GM19463 (cell line): ENCODE measurements around the gene RRP9.
A peak's percentile ranks its signal among the peaks of the same experiment; 100 is the strongest.

Source experiments
- ATAC-seq: cut with Tn5 transposase; IDR thresholded peaks from one replicate; pipeline ENCODE4 v1.9.1; 2021; ENCODE audit warnings: mild to moderate bottlenecking, moderate library complexity; ENCODE audit not compliant: unreplicated experiment

Gene RRP9

DNA sequence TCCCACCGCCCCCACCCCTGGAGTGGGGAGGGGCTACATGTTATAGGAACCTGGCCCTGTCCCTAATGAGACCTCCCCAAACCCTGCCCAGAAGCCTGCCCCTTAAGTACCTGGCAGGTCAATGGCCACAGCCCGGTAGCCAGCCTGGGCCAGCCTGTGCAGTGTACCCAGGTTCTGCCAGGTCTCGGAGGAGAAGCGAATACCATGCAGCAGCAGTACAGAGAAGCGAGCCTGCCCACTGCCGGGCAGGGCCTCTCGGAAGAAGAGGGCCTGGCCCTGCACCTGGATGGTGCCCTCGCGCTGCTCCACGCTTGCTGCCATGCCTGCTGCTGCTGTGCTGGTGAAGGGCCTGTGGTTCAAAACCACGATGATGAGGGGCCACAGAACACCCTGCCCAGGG, 29.6 kb upstream of the RRP9 start:
- no peak for ATAC-seq

- ATAC-seq: no peak
Measured at GRCh38 chr3:51970606-51971300, 29.0 kb upstream of the RRP9 start.

GRCh38 chr3:51969841-51970240, 28.1 kb upstream of the RRP9 start:
- no peak for ATAC-seq

DNA sequence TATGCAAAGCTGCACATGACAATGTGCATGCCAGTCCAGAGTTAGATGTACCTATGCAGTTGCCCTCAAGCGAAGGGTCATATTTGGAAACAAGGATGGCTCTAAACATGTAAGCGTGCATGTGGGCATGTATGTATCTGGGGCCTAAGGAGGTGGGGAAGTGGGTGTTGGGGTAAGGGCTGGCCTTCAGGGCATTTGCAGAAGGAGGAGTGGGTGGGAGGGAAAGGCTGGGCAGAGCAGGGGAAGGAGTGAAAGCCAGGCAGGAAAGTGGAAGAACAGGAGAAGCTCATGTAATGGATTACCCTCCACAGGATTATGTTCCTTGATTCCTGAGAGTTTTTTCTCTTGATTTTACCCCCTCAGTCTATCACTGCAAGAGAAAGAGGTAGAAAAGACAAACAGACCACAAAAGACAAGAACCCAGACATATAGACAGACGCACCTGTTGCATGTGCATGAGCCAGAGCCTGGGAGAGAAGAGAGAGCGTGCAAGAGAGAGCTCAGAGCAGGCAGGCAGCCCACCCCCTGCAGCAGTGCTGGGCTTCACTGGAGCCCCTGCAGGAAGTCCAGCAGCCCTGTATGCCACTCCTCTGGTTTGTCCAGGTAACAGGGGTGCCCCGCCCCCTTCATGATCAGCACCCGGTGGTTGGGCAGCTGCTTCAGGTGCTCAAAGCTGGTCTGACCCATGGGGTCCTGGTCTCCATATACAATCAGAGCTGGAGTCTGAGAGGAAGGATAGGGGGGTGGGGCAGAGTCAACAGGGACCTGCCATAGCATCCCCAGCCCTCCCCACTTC, 27.4 kb upstream of the RRP9 start:
- ATAC-seq: no peak

DNA sequence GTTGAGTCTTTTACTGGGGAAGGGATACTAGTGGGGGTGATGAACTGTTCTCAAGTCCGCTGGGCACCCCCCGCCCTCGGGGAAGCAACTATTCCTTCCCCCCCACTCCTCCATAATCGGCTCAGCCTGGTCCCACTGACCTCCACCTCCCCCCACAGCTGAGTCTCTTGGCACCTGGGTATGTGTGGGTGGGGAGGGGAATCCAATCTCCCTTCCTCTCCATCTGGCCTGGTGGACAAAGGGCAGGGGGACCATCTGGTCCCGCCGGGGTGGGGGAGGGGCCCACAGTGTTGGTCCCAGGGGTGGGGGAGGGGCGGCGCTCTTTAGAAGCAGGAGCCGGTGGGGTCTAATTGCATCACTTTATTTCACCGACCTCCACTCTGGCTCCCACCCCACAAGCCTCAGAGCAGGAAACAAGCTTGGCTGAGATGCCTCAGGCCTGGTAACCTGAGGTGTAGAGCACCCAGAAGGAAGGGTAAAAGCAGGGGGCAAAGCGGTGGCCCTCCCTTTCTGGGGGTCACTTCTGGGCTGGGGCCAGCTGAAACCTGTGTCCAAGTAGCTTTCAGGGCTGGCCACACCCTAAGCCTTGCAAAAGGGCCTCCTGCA, 26.6 kb upstream of the RRP9 start:
- ATAC-seq: no peak

- peak; percentile 56 for ATAC-seq
Measured at GRCh38 chr3:51967384-51968169, 25.9 kb upstream of the RRP9 start, which contains the start of gene PCBP4. Gene PCBP4 (minus strand): TSS chr3:51967454. CDS start chr3:51961240, 6,214 bp downstream.

DNA sequence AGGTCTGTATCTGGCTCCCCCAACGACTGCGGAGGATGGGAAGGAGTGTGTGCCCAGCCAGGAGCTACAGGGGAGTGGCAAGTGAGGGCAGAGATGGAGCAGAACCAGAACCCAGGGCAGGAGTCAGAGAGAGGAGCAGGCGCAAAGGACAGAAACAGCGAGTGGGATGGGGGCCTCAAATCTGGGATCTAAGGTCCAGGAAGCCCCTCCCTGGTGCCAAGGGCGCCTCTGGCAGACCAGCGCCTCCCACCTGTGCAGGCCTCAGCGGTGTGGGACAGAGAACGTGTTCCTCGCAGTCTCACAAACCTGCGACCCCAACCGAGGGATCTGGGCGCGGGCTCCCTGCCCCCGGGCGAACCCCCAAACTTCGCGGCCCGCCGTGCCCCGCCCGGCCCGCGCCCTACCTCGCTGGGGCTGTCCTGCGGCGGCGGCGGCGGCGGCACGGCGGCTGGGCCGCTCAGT, 25.2 kb upstream of the RRP9 start:
- ATAC-seq: peak; percentile 57

GRCh38 chr3:51966486-51966885, 24.8 kb upstream of the RRP9 start:
- ATAC-seq: no peak

GRCh38 chr3:51966016-51966415, 24.3 kb upstream of the RRP9 start:
- ATAC-seq: no peak

GRCh38 chr3:51964521-51964920, 22.8 kb upstream of the RRP9 start:
- ATAC-seq: no peak

- ATAC-seq: no peak
Measured at GRCh38 chr3:51963951-51964451, 22.3 kb upstream of the RRP9 start.

GRCh38 chr3:51962854-51963530, 21.3 kb upstream of the RRP9 start:
- ATAC-seq: no peak

DNA sequence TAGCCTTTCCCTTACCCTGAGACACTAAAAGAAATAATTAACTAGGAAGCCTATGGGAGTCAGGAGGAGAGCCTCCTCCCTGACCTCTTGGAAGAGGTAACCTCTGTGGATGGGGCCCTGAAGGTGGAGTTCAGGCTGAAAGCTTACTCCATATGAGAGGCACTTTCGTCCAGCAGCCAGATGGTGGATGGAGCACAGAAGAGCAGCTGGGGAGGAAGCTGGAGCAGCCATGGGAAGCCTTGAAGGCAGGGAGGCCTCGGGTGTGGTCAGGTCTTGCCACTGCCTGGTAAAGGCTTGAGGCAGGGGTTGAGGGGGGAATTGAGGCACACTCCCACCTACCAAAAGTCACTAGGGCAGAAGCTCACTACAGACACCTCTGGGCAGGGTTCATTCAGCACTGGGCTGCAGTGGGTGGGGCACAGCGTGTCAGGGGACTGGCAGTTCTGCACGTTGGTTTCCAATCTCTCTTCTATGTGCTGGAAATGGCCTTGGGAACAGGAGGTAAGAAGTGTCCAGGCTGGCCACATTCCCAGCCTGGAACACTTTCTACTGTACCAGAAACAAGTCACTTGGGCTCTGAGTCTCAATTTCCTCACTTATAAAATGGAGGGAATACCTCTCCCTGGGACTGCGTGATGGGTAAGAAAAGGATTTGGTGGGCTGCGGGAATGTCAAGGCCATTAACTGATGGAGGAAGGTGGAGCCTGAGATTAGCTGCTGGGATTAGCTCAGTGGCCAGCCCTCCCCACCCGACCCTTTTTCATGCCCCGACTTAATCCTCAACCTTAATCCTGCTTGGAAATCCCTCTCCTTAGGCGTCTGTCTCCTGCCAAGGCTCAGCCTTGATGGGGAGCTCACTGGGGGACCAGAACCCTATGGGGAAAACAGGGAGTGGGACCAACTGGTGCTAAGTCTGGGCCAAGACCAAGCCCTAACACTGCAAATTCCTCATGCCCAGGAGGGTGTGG, 20.2 kb upstream of the RRP9 start:
- no peak for ATAC-seq

- ATAC-seq: no peak
Measured at GRCh38 chr3:51961011-51961410, 19.3 kb upstream of the RRP9 start.

- no peak for ATAC-seq
Measured at GRCh38 chr3:51960386-51960785, 18.7 kb upstream of the RRP9 start.

DNA sequence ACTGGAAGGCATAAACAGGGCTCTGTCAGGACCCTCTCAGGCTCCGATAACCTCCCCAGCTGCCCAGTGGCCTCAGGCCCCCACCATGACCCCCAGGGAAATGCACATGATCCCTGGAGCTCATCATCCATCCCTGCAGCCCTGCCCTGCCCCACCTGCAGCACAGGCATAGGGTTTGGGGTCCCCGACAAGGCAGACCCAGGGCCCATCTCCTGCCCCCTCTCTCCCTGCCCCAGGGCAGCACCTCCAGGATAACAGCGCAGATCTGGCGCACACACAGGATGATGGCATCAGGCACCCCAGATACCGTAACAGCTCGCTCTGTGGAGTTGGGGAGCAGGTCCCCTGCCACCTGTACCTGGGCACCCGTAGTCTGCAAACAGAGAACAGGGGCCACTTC, 17.9 kb upstream of the RRP9 start:
- no peak for ATAC-seq

DNA sequence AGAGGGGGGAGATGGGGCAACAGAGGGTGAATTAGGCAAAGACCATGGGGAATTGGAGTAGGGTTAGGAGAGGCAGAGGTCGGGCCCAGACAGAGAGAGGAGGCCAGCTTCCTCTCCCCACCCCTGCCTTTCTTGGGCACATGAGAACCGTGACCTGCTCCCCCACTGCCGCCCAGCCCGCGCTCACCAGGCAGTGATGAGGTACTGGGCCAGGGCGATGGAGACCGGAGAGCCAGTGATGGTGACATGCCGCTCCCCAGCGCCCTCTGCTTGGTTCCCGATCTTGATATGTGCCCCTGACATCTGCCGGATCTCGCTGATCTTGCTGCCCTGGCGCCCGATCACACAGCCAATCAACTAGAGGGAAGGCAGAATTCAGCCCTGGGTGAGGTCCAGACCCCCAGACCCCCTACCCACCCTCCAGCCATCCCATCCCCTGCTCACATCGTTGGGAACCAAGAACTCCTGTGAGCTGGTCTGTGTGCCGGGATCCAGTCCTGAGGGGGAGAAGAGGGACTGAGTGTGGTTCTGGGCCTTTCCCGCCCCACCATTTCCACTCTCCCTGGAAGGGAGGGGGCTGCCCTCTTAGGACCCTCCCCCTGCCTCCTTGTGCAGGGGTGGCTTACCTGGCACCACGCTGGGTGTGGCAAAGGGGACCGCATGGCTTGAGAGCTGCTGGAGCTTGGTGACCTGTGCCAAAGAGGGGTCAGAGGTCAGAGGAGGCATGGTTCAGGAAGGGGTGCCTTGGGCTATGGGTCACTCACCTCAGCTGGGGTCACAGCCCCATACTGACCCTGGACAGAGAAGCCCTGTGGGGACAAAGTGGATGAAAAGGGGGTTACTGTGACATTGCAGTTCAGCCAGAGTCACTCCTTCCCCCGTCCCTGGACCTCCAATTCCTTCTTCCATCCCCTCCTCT, 17.2 kb upstream of the RRP9 start:
- no peak for ATAC-seq
